ENCODE measurements around the gene BCAR3. TPM values are rescaled to one million over a fixed set of nuclear protein-coding genes. Genes with fewer than 3 reads are reported as not detected.
"Not testable (repeated sequence)": the region's sequence is repeated elsewhere in the genome, so short reads cannot be mapped to it uniquely, and the experiment has no call there.

The BCAR3 gene
- total RNA-seq, 1 experiment from 2014 or later: 9.3 TPM

- no TSS peak for BruUV-seq (replicated peaks)
- H3K4me3 Mint-ChIP-seq (ENCODE audit: unreplicated experiment): no peak overlapping the region
Measured at GRCh38 chr1:93556291-93556690, 125.3 kb downstream of the BCAR3 start.

GRCh38 chr1:93554883-93555872, 126.5 kb downstream of the BCAR3 start:
- H3K27ac Mint-ChIP-seq (ENCODE audit: unreplicated experiment): no peak overlapping the region
- Histone ChIP-seq H3K9me3 (no peaks in the 10 kb centered on the region), H3K4me1 (peaks cover 17% of the 10 kb centered on the region), H3K4me3 (ENCODE audit: low read depth, low read length) (no peak overlapping the region), H3K27me3 (replicated peaks; ENCODE audit: control insufficient read depth, insufficient read depth, low read length) (no peaks in the 10 kb centered on the region), H3K36me3 (ENCODE audit: control insufficient read depth, insufficient read depth, low read length) (no peaks in the 10 kb centered on the region)
- ChIA-PET CTCF (interaction anchor here (0.6 kb wide), 2 partner anchors 57 to 257 kb away, joined by 3 to 4 read pairs; no protein-coding TSS in a partner anchor), POLR2A (no interaction called here)
- DNase-seq: no peak
- H3K4me1 Mint-ChIP-seq (ENCODE audit: low read depth, unreplicated experiment): peaks cover 32% of the 10 kb centered on the region
- no peaks in the 10 kb centered on the region for H3K9me3 Mint-ChIP-seq (ENCODE audit: unreplicated experiment)
- TF ChIP-seq CTCF (IDR thresholded peaks at IDR 0.05; ENCODE audit: insufficient read depth in 1 of 2, low read depth in 1 of 2, low read length in 1 of 2, severe bottlenecking in 1 of 2, unreplicated experiment in 1 of 2): no peak
- BruUV-seq (replicated peaks): no TSS peak
- intact Hi-C loops (cut with micrococcal nuclease; ENCODE audit: unreplicated experiment): loop anchor here (10.0 kb wide), 1 partner anchor 110 kb away; the partner anchor contains the start of gene FNBP1L
- no peak overlapping the region for H3K4me3 Mint-ChIP-seq (ENCODE audit: unreplicated experiment)
- H3K36me3 Mint-ChIP-seq (ENCODE audit: insufficient read depth, unreplicated experiment): peaks cover 50% of the 10 kb centered on the region
- H3K27me3 Mint-ChIP-seq (ENCODE audit: insufficient read depth, unreplicated experiment): no peaks in the 10 kb centered on the region

More at GRCh38 chr1:93556291-93556690, 125.3 kb downstream of the BCAR3 start:
- Mint-ChIP-seq H3K27me3 (ENCODE audit: insufficient read depth, unreplicated experiment) (no peaks in the 10 kb centered on the region), H3K36me3 (ENCODE audit: insufficient read depth, unreplicated experiment) (peaks cover 46% of the 10 kb centered on the region), H3K9me3 (ENCODE audit: unreplicated experiment) (no peaks in the 10 kb centered on the region), H3K4me1 (ENCODE audit: low read depth, unreplicated experiment) (peaks cover 32% of the 10 kb centered on the region), H3K27ac (ENCODE audit: unreplicated experiment) (no peak overlapping the region)
- Histone ChIP-seq H3K9me3 (no peaks in the 10 kb centered on the region), H3K27me3 (replicated peaks; ENCODE audit: control insufficient read depth, insufficient read depth, low read length) (no peaks in the 10 kb centered on the region), H3K4me1 (peaks cover 17% of the 10 kb centered on the region), H3K36me3 (ENCODE audit: control insufficient read depth, insufficient read depth, low read length) (no peaks in the 10 kb centered on the region), H3K4me3 (ENCODE audit: low read depth, low read length) (no peak overlapping the region)
- POLR2A ChIA-PET: no interaction called here
- CTCF ChIA-PET: interaction anchor here (0.6 kb wide), 2 partner anchors 56 to 256 kb away, joined by 3 to 4 read pairs; no protein-coding TSS in a partner anchor
- intact Hi-C loops (cut with micrococcal nuclease; ENCODE audit: unreplicated experiment): loop anchor here (10.0 kb wide), 1 partner anchor 111 kb away; the partner anchor contains the start of gene FNBP1L
- TF ChIP-seq CTCF (IDR thresholded peaks at IDR 0.05; ENCODE audit: insufficient read depth in 1 of 2, low read depth in 1 of 2, low read length in 1 of 2, severe bottlenecking in 1 of 2, unreplicated experiment in 1 of 2): no peak
- DNase-seq: no peak

GRCh38 chr1:93553886-93554490, 127.6 kb downstream of the BCAR3 start:
- H3K4me1 ChIP-seq: peaks cover 17% of the 10 kb centered on the region
- peaks cover 46% of the 10 kb centered on the region for H3K36me3 Mint-ChIP-seq (ENCODE audit: insufficient read depth, unreplicated experiment)
- DNase-seq; H3K9me3 ChIP-seq; H3K9me3 Mint-ChIP-seq (ENCODE audit: unreplicated experiment); H3K27me3 Mint-ChIP-seq (ENCODE audit: insufficient read depth, unreplicated experiment); H3K27me3 ChIP-seq (replicated peaks; ENCODE audit: control insufficient read depth, insufficient read depth, low read length); H3K36me3 ChIP-seq (ENCODE audit: control insufficient read depth, insufficient read depth, low read length); POLR2A ChIA-PET; H3K4me3 Mint-ChIP-seq (ENCODE audit: unreplicated experiment); H3K27ac Mint-ChIP-seq (ENCODE audit: unreplicated experiment); H3K4me3 ChIP-seq (ENCODE audit: low read depth, low read length); CTCF ChIA-PET: not testable (repeated sequence)
- intact Hi-C loops (cut with micrococcal nuclease; ENCODE audit: unreplicated experiment): loop anchor here (10.0 kb wide), 1 partner anchor 109 kb away; the partner anchor contains the start of gene FNBP1L
- TSS peak; percentile 10 for BruUV-seq (replicated peaks)
- H3K4me1 Mint-ChIP-seq (ENCODE audit: low read depth, unreplicated experiment): peaks cover 32% of the 10 kb centered on the region

All from Caco-2 (cell line).